GM20000 (cell line): ENCODE measurements around the gene DTNBP1.

Experiments used
- DNase-seq: peaks from one replicate; pipeline ENCODE4 v3.0.0; 2012; ENCODE audit warnings: low spot score
- CTCF ChIP-seq: IDR thresholded peaks from 2 replicates; pipeline ENCODE4 v1.5.1; 2012; ENCODE audit warnings: mild to moderate bottlenecking, control low read depth; ENCODE audit errors: extremely low read depth, missing control alignments

The DTNBP1 gene

GRCh38 chr6:15495375-15495901 is 167.4 kb downstream of the DTNBP1 start:
- TF ChIP-seq CTCF, result no peak
- DNase-seq, result no peak

GRCh38 chr6:15493437-15494168 is 169.2 kb downstream of the DTNBP1 start:
- no peak for DNase-seq
- no peak for TF ChIP-seq CTCF

- no peak for DNase-seq
- no peak for TF ChIP-seq CTCF
Measured at GRCh38 chr6:15491986-15492269, 170.9 kb downstream of the DTNBP1 start.

GRCh38 chr6:15491255-15491985 is 171.4 kb downstream of the DTNBP1 start:
- TF ChIP-seq CTCF, result peak; percentile 91
- peak; percentile 83 for DNase-seq

GRCh38 chr6:15490242-15491100 is 172.4 kb downstream of the DTNBP1 start:
- no peak for DNase-seq
- no peak for TF ChIP-seq CTCF

GRCh38 chr6:15489261-15489962 is 173.4 kb downstream of the DTNBP1 start:
- no peak for DNase-seq
- no peak for TF ChIP-seq CTCF
